Erythroblast (primary cell): ENCODE data around the gene TRMU.

Experiments used
- DNase-seq, 2 experiments: peaks; one replicate each; lab custom pipeline; 2025; lab: John Stamatoyannopoulos, UW
- GATA1 ChIP-seq: IDR thresholded peaks from 2 replicates; pipeline ENCODE4 v1.6.1; 2011; ENCODE audit warnings: low read depth, mild to moderate bottlenecking, control low read depth, low read length, moderate library complexity
- POLR2A ChIP-seq: IDR thresholded peaks from 2 replicates; pipeline ENCODE4 v1.6.1; 2011; ENCODE audit warnings: mild to moderate bottlenecking, low read length

Gene TRMU

GRCh38 chr22:46338636-46339035 lies 3.1 kb downstream of the TRMU start:
- DNase-seq: no peak
- TF ChIP-seq GATA1 (no peak), POLR2A (no peak)

DNA sequence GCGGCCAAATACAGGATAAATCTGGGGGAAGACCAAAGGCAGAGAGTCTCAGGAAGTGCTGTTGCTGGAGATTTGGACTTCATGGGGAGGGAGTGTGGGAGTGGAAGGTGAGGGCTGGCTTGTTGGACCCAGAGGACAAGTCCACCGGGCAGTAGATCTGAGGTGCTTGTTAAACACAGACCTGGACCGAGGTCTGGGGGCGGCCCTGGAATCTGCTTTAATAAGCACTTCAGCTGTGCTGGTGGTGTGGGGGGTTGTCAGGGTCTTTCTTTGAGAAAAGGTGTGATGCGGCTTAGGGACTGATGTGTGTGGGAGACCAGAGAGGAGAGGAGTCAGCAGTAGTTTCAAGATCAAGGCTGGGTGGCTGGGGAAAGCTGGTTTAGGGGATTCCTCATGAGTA lies 4.4 kb downstream of the TRMU start:
- no peak for DNase-seq
- TF ChIP-seq POLR2A (no peak), GATA1 (no peak)

DNA sequence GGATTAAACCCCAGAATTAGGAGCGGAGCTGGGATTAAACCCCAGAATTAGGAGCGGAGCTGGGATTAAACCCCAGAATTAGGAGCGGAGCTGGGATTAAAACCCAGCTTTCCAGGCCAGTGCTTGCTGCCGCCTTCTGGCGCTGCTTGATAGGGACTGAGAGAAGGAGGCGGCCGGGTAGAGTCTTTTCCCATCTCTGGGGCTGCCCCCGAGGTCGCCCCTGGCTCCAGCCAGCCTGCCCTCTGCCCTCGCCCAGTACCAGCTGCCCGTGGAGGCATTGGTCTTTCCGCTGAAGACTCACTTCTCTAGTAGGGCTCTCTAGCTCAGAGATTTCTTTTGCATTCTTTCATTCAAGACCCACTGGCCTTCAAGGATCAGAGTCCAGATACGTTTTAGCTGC lies 5.2 kb downstream of the TRMU start:
- TF ChIP-seq POLR2A (no peak), GATA1 (no peak)
- DNase-seq: no peak

DNA sequence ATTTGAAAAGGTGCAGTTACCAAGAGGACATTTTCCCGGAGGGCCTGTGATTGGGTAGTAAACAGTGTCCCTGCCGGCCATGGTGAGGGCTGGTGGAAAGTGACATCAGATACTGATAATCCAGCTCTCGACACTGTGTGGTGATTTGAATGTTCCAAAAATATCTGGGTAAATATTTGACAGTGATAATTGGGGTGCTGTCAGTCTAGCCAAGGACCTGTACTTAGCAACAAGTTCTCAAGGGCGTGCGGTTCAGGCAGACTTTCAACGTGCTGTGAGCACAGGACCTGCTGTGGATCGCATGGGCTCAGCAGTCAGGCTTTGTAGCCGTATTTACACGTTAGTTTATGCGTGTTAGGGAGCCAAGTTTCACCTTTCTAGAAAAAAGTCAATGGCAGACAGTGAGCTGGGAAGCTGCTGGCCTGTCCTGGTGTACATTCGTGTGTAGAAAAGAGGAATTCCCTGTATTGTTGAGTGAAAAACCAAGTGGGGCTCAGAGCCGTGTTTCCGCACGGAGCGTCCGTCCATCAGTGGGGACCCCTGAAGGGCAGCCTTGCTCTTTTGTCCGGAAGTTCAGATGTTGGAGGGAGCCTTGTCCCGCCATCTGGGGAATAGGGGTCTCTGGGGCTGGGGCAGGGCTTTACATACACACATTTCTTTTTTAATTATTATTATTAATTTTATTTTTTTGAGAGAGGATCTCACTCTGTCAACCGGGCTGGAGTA lies 11.3 kb downstream of the TRMU start:
- no peak for TF ChIP-seq GATA1
- TF ChIP-seq POLR2A: no peak
- DNase-seq: no peak

- no peak for DNase-seq
- no peak for TF ChIP-seq GATA1
- no peak for TF ChIP-seq POLR2A
These were observed 12.1 kb downstream of the TRMU start for GRCh38 chr22:46347646-46348045.

GRCh38 chr22:46348099-46348695 lies 12.7 kb downstream of the TRMU start:
- DNase-seq: no peak
- TF ChIP-seq GATA1: no peak
- no peak for TF ChIP-seq POLR2A

DNA sequence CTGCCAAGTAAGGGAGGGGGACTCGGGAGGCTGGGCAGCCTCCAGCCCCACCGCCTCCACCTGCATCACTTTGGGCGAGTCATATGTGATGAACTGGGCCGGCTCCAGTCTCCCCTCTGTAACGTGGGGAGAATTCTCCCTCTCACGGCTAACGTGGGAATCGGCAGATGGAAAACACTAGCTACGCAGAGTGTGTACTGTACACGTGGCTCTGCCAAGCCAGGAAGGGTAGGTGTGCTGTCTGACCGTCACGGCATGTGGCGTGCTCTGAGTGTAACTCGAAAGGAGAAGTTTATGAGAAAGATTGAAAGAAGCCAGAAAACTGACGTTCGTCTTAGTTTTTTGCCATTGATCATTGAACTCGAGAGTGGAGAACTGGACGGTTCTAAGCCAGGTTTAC lies 13.7 kb downstream of the TRMU start:
- TF ChIP-seq GATA1 (no peak), POLR2A (no peak)
- no peak for DNase-seq

- DNase-seq: no peak
- TF ChIP-seq GATA1: no peak
These were observed 14.2 kb downstream of the TRMU start for GRCh38 chr22:46349681-46350080.

DNA sequence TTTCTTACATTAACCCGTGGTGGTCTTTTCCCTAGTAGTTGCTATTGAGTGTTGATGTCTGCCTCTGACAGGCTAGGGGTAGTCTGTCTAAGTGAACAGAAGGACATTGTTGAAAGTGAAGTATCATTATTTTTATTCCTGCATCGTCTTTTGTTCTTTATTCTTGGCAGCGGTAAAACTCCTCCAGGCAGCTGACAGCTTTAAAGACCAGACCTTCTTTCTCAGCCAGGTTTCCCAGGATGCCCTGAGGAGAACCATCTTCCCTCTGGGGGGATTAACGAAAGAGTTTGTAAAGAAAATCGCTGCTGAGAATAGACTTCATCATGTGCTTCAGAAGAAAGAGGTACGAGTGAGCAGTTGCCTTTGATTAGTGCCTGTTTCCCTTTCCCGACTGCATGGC lies 14.6 kb downstream of the TRMU start:
- TF ChIP-seq GATA1 (no peak), POLR2A (no peak)

GRCh38 chr22:46350646-46351045 lies 15.1 kb downstream of the TRMU start:
- TF ChIP-seq GATA1: no peak
- TF ChIP-seq POLR2A: no peak
- no peak for DNase-seq

More for the DNA sequence above, 14.6 kb downstream of the TRMU start:
- no peak for DNase-seq

DNA sequence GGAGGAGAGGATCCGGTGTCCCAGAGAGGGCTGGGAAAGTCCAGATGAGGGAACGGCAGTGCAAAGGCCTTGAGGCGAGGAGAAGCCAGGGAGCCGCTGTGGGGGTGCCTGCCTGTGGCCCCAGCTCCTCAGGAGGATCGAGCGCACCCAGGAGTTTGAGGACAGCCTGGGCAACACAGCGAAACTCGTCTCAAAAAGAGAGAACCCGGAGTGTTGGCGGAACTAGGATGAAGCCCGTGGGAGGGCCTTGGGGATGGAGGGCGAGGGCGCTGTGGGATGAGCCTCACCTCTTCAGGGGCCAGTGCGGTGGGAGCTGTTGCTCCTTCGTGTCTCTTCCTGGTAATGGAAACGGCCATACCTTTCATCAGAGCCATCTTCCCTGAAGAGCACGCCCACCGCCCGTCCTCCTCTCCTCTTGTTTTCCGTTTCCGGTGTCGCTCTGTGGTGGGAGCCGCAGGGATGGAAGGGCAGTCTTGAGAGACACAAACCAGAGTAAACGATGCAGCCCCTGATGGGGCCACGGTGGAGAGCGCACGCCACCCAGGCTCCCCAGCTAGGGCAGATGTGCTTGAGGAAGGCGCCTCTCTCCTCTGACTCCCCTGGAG lies 15.7 kb downstream of the TRMU start:
- TF ChIP-seq GATA1 (no peak), POLR2A (no peak)
- no peak for DNase-seq

- DNase-seq: no peak
- no peak for TF ChIP-seq POLR2A
- no peak for TF ChIP-seq GATA1
These were observed 16.3 kb downstream of the TRMU start for GRCh38 chr22:46351767-46352166.

GRCh38 chr22:46352276-46352675 lies 16.8 kb downstream of the TRMU start:
- no peak for DNase-seq
- no peak for TF ChIP-seq GATA1
- TF ChIP-seq POLR2A: no peak

DNA sequence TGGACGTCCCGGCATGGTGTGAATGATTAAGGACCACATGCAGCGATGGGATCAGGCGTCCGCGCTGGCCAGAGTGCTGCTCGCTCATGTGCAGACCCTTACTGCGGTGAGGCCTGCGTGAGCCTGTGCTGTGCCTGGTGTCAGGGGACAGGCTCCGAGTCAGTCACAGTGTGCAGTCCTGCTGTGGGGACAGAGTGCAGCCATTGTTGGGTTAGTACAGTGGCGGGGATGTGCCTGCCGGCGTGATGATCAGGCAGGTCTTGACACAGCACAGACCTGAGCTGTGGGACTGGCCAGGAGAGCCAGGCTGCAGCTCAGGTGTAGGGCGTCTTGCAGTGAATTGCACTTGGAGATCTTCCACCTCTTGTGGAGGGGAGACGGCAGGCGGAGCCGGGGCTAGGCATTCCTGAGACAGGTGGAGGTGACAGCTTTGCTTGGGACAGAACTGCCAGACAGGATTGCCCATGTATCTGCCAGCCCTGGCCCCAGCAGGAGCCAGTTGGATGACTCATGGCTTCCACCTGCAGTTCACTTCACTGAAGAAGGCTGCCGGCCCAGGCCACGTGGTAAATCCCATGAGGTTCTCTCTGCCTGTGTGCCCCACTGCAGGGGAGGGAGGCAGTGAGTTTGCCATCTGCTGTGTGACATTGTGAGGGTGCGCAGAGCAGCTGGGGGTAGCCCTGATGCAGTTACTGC lies 17.3 kb downstream of the TRMU start:
- no peak for DNase-seq
- TF ChIP-seq GATA1 (no peak), POLR2A (no peak)
